Sigmoid colon (tissue), 3 donors: ENCODE measurements around the gene PSMD4.

Source experiments
- POLR2A ChIP-seq, 2 donors: fragments of 450-650 bp; IDR thresholded peaks; one replicate each; pipeline ENCODE4 v1.6.1; 2016; ENCODE audit warnings: antibody characterized with exemption in 2 of 2, mild to moderate bottlenecking in 2 of 2, moderate library complexity in 2 of 2
- TF ChIP-seq, protein P1 (sequence below), 4 experiments: fragments of 450-650 bp in 3 of 4; fragments of 200-600 bp in 1 of 4; IDR thresholded peaks; one replicate each; pipeline ENCODE4 v1.5.1; 2016 to 2019; ENCODE audit warnings: antibody characterized with exemption in 4 of 4, mild to moderate bottlenecking in 3 of 4, moderate library complexity in 2 of 4

- TF ChIP-seq, protein P1, sequence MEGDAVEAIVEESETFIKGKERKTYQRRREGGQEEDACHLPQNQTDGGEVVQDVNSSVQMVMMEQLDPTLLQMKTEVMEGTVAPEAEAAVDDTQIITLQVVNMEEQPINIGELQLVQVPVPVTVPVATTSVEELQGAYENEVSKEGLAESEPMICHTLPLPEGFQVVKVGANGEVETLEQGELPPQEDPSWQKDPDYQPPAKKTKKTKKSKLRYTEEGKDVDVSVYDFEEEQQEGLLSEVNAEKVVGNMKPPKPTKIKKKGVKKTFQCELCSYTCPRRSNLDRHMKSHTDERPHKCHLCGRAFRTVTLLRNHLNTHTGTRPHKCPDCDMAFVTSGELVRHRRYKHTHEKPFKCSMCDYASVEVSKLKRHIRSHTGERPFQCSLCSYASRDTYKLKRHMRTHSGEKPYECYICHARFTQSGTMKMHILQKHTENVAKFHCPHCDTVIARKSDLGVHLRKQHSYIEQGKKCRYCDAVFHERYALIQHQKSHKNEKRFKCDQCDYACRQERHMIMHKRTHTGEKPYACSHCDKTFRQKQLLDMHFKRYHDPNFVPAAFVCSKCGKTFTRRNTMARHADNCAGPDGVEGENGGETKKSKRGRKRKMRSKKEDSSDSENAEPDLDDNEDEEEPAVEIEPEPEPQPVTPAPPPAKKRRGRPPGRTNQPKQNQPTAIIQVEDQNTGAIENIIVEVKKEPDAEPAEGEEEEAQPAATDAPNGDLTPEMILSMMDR (IDR thresholded peaks at IDR 0.05), result no peak
- no peak for TF ChIP-seq POLR2A (IDR thresholded peaks at IDR 0.05)
Observed at GRCh38 chr1:151312411-151312810, 57.9 kb downstream of the PSMD4 start.
